HTR-8/SVneo (cell line): Measurements from ENCODE around the gene COL27A1.
"Not testable (repeated sequence)": the region's sequence is repeated elsewhere in the genome, so short reads cannot be mapped to it uniquely, and the experiment has no call there.

Experiments
- DNase-seq: peaks from one replicate; pipeline ENCODE4 v3.0.0; 2011; ENCODE audit warnings: low spot score, mixed read lengths; ENCODE audit not compliant: insufficient read length
- FAIRE-seq: peaks from 2 replicates; lab custom pipeline; 2011; peaks lifted over from hg19 to GRCh38; lab: Jason Lieb, UNC

The COL27A1 gene

GRCh38 chr9:114122136-114123027 lies 33.0 kb upstream of the COL27A1 start:
- FAIRE-seq (no peak), DNase-seq (no peak)

DNA sequence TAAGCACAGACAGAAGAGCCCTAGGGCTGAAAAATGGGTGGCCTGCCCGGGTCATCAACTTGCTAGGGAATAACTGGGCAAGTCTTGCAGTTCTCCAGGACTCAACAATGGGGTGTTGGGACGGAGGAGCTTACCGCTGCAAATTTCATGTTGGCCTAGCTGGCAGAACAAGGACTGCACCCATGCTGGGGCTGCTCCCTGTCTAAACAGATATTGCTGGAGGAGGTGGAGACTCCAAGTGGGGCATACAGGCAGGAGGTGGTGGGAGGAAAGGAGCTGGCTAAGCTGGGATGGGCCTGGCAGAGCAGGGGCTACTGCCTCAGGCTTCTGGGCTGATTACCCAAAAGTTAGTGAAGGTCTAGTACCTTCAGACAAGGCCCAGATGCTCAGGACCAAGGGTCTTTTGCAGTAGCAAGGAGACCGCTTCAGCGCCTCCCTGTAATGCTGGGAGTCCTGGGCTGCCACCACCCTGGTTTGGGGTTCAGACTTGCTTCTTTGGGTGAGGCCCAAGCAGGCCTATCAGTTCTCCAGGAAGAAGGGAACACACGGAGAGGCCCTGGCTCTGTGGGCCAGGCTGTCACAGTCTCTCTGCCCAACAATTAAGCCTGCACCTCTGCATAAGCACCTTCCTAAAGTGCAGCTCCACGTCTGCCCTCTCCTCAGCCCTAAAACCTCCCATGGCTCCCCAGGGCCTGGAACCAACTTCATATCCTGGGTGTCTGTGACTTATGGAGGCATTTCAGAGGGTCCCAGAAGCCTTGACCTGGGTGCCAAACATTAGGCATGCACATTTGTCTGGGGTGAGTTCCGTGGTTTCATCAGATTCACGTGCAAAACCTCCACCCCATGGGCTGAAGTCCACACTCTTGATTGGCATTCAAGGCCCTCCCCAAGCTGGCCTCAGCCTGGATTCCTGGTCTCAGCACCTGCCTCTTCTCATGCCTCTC lies 32.0 kb upstream of the COL27A1 start:
- DNase-seq = no peak
- FAIRE-seq = no peak

DNA sequence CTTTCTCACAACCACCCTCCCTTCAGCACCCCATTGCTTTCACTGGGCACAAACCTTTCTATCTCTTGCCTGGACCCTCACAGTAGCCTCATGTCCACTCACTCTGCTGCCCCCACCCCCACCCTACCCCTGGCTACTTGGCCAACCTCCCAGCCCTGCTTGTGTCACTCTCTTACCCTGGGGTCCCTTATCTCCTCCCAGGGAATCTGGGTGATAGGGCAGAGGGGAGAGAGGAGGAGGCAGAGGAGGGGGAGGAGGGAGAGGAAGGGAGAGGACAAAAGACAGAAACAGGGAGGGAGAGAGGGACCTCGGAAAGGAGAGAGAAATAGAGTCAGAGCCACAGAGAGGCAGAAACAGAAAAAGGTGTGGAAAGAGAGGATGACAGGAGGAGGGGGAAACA lies 31.2 kb upstream of the COL27A1 start:
- no peak for DNase-seq
- no peak for FAIRE-seq

GRCh38 chr9:114124666-114125475 lies 30.5 kb upstream of the COL27A1 start:
- FAIRE-seq (no peak), DNase-seq (no peak)

DNA sequence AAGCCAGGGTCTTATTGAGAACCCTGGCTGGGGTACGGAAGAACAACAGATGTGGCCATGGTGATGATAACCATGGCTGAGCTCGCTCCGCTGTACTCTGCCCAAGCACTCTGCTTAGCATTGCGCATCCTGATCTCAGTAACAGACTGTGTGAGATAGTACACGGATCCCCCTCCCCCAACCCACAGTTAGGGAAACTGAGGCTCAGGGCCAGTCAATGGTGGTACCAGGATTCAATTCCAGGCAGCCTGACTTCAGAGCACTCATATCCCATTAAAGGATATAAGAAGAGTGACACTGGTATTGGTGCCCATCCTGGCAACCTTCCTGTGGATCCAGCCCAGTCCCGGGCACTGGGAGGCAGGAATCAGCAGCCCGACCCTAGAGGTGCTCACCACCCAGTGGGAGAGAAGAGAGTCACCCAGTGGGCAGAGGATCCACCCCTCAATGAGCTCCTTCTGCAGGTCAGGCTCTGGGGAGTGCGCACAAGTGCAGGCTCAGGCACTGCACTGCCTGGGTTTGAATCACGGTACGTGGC lies 29.8 kb upstream of the COL27A1 start:
- DNase-seq (no peak), FAIRE-seq (no peak)

DNA sequence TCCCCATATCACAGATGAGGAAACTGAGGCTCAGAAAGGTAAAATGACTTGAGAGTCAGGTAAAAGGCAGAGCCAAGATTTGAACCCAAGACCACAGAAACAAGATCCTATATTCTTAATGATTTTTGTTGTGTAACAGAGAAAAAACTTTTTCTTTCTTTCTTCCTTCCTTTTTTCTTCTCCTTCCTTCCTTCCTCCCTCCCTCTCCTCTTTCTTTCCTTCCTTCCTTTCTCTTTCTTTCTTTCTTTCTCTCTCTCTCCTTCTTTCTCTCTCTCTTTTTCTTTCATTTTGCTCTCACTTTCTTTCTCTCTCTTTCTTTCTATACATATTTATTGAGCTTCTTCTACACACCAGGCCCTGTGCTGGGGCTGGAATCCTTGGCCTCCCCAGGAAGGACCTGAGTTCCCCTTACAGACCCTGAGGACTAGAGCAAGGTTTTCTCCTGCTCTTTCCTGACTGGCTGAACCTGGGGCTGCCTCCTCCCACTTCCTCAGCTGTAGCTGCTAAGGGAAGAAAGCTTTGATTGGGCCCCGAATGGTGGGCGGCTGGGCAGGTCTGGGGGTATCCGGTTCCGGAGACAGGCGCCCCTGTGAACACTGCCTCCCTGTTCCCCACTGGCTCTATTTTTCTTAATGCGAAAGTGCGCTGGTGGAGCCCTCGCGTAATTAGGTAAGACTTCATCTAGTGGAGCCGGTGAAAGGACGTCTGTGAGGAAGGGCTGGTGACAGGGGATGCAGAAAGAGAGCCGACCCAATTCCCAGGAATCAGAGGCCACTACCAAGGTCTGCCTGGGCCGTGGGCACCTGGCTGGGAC lies 28.9 kb upstream of the COL27A1 start:
- no peak for DNase-seq
- no peak for FAIRE-seq

DNA sequence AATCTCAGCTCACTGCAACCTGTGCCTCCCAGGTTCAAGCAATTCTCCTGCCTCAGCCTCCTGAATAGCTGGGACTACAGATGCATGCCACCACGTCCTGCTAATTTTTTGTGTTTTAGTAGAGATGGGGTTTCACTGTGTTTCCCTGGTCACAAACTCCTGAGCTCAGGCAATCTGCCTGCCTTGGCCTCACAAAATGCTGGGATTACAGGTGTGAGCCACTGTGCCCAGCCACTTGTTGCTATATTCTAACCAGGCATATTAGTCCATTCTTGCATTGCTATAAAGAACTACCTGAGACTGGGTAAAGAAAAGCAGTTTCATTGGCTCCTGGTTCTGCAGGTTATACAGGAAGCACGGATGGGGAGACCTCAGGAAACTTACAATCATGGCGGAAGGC lies 26.6 kb upstream of the COL27A1 start:
- not testable (repeated sequence) for DNase-seq, FAIRE-seq

DNA sequence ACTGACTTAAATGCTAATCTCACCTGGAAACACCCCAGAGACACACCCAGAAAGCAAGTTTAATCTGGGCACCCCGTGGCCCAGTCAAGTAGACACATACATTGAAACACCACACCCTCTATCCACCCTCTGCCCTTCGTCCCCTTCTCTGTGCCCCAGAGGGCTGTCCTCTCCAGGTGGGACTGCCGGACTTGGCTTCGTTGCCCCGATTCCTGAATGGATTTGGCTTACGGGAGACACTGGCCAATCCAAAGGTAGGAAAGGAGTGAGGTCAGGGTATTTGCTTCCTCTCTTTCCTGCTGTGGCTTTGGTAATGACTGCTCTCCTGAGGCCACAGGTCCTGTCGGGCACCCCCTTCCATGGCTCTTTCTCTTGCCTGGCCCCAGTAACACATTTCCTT lies 25.2 kb upstream of the COL27A1 start:
- no peak for FAIRE-seq

GRCh38 chr9:114130624-114131277 lies 24.6 kb upstream of the COL27A1 start:
- no peak for FAIRE-seq
- DNase-seq = no peak

More for the DNA sequence above, 25.2 kb upstream of the COL27A1 start:
- DNase-seq = no peak

GRCh38 chr9:114131808-114132549 lies 23.4 kb upstream of the COL27A1 start:
- FAIRE-seq (no peak), DNase-seq (no peak)

DNA sequence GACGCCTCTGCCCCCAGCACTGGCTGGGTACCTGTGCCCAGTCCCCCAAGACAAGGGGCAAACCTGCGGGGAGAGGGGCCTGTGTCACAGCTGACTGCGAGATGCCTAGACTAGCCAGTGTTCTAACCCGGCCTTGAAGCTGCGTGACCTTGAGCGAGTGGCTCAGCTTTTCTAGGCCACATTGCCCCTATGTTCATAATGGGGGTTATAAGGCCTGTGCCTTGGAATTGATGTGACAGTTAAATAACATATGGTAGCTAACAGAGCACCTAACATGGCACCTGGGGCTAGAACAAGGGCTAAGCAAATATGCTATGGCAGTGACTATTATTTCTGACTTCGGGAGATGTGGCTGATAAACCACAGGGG lies 22.8 kb upstream of the COL27A1 start:
- no peak for DNase-seq
- FAIRE-seq = no peak

DNA sequence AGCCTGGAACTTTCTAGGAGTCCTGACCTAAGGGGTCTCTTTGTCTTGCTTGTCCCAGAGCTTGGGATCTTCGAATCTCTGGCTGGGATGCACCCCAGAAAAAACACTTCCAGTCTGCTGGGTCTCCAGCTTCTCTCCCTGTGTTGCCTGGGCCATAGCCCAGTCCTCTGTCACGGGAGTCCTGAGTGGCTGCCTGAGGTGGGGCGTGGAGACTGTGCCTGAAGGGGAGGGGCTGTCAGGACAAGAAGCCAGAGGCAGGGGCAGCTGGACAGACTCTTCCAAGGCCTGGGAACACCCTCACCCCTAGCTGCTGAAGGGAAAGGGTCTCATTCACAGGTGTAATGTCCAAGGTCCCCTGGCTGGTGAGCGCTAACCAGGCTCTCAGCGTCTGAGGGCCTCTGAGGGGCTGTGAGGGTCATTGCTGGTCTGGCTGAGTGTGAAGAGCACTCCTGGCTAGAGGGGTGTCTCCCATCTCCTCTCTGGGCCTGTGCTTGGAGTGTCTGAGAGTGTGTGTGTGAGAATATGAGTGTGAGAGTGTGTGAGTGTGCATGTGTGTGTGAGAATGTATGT lies 20.4 kb upstream of the COL27A1 start:
- FAIRE-seq (no peak), DNase-seq (no peak)

GRCh38 chr9:114137831-114138230 lies 17.5 kb upstream of the COL27A1 start:
- DNase-seq = no peak
- no peak for FAIRE-seq

GRCh38 chr9:114138552-114138971 lies 16.8 kb upstream of the COL27A1 start:
- no peak for FAIRE-seq
- DNase-seq = no peak

DNA sequence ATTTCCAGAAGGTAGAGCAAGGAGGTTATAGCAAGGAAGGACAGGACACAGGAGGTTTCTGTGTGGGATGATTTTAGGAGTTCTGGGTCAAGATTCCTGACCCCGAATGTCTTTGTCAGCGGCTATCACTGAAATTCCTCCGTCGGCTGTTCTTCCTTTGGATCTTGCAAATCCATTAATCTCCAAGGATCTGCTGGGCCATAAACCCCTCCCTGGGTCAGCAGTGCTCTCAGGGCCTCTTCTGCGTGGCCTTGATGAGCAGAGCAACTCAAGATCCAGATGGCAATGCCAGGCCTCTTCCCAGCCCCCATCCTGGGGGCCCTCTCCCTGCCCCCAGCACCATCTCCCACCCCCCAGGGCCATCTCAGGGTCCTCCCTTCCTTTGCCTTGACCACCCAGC lies 16.3 kb upstream of the COL27A1 start:
- DNase-seq = no peak
- no peak for FAIRE-seq

DNA sequence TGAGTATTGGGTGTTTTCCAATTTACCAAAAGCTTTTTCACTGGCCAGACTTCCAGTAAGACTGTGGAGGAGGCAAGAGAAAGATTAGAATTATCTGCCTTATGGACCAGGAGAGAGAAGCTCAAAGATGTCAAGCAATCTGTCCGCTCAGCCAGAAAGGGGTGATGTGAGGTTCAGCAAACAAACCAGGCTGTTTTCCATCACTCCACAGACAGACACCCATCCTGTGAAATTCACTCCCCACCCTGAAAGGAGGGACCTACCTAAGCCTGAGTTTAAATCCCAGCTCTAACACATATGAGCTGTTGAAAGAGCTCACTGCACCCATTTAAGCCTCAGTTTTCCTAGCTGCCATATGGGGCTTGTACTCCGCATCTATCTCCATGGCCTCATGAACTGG lies 14.9 kb upstream of the COL27A1 start:
- FAIRE-seq (no peak), DNase-seq (no peak)

DNA sequence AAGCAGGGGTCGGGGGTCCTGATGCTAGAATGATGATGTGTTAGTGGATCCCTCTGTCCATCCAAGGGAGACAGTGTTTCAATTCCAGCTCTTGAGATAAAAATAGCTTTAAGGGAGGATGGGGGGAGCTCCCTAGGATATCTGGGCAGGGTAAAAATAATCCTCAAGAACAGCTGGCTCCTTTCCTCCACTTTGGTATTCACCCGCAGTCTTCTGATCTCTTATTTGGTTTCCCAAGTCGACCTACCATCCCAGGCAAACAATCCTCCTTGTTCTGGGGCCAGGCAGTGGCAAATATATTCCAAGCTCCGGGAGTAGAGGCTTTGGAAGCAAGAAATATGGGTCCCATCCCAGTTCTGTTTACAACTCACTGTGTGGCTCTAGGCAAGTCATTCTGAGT lies 14.5 kb upstream of the COL27A1 start:
- FAIRE-seq (no peak), DNase-seq (no peak)
